Measurements from ENCODE around the gene PPARA.

GRCh38 chr22:46148816-46149511, 1.4 kb upstream of the PPARA start:
- no peak for TF ChIP-seq CTCF (conservative IDR thresholded peaks at IDR 0.05; ENCODE audit: low read depth, low read length)
- TF ChIP-seq RCOR1 (IDR thresholded peaks at IDR 0.05; ENCODE audit: insufficient replicate concordance, low read length): no peak
- TF ChIP-seq RAD21 (IDR thresholded peaks at IDR 0.05; ENCODE audit: low read length): no peak
- TF ChIP-seq SMC3 (IDR thresholded peaks at IDR 0.05; ENCODE audit: low read depth, low read length): no peak
- no peak for TF ChIP-seq CHD1 (IDR thresholded peaks at IDR 0.05; ENCODE audit: low read depth, low read length)

Measured in IMR-90 (cell line).